Mesothelial cell of epicardium (in vitro differentiated cells): ENCODE results near the gene ARL15. TPM values are rescaled to one million over a fixed set of nuclear protein-coding genes. Genes with fewer than 3 reads are reported as not detected.

Experiments
- DNase-seq, 2 experiments: peaks; one replicate each; pipeline ENCODE4 v3.0.0; 2021; ENCODE audit warnings: low spot score in 2 of 2; ENCODE audit not compliant: unreplicated experiment in 2 of 2
- H3K27ac Mint-ChIP-seq: 2 replicates; pipeline ENCODE4 v1.8.0; 2021; ENCODE audit warnings: mixed read lengths
- H3K27me3 Mint-ChIP-seq: 2 replicates; pipeline ENCODE4 v1.8.0; 2021; ENCODE audit warnings: low read depth, mixed read lengths
- H3K36me3 Mint-ChIP-seq: 2 replicates; pipeline ENCODE4 v1.8.0; 2021; ENCODE audit warnings: mixed read lengths
- H3K4me1 Mint-ChIP-seq: 2 replicates; pipeline ENCODE4 v1.8.0; 2021; ENCODE audit warnings: mixed read lengths
- H3K4me3 Mint-ChIP-seq: 2 replicates; pipeline ENCODE4 v1.8.0; 2021; ENCODE audit warnings: mild to moderate bottlenecking, moderate library complexity, mixed read lengths
- H3K9me3 Mint-ChIP-seq: 2 replicates; pipeline ENCODE4 v1.8.0; 2021; ENCODE audit warnings: mixed read lengths
- CTCF ChIP-seq: fragments of 200-600 bp; sonication (generic); IDR thresholded peaks from one replicate; pipeline ENCODE4 v1.5.0; 2021; ENCODE audit warnings: antibody characterized with exemption; ENCODE audit not compliant: unreplicated experiment
- total RNA-seq: library from RNA; stranded (reverse); gene quantifications from 3 replicates; pipeline ENCODE4 v1.2.1, GENCODE V29; 2021

ARL15 gene
- total RNA-seq, 1 donor from 2014 or later, result 24.8 TPM

GRCh38 chr5:53915120-53915519 is 395.3 kb downstream of the ARL15 start:
- no peaks in the 10 kb centered on the region for H3K36me3 Mint-ChIP-seq
- no peak for DNase-seq
- H3K9me3 Mint-ChIP-seq, result peaks cover 2% of the 10 kb centered on the region
- no peak overlapping the region for H3K4me3 Mint-ChIP-seq
- TF ChIP-seq CTCF, result no peak
- no peaks in the 10 kb centered on the region for H3K27me3 Mint-ChIP-seq
- no peak overlapping the region for H3K27ac Mint-ChIP-seq
- peaks cover 14% of the 10 kb centered on the region for H3K4me1 Mint-ChIP-seq

GRCh38 chr5:53913941-53914340 is 396.4 kb downstream of the ARL15 start:
- TF ChIP-seq CTCF, result no peak
- peaks cover 3% of the 10 kb centered on the region for H3K9me3 Mint-ChIP-seq
- H3K36me3 Mint-ChIP-seq, result no peaks in the 10 kb centered on the region
- H3K4me3 Mint-ChIP-seq, result no peak overlapping the region
- no peak overlapping the region for H3K27ac Mint-ChIP-seq
- H3K4me1 Mint-ChIP-seq, result peaks cover 14% of the 10 kb centered on the region
- no peak for DNase-seq
- H3K27me3 Mint-ChIP-seq, result no peaks in the 10 kb centered on the region

GRCh38 chr5:53908757-53909156 is 401.6 kb downstream of the ARL15 start:
- H3K27ac Mint-ChIP-seq, result no peak overlapping the region
- no peaks in the 10 kb centered on the region for H3K4me1 Mint-ChIP-seq
- DNase-seq, result no peak
- no peaks in the 10 kb centered on the region for H3K27me3 Mint-ChIP-seq
- TF ChIP-seq CTCF, result no peak
- no peaks in the 10 kb centered on the region for H3K36me3 Mint-ChIP-seq
- peaks cover 3% of the 10 kb centered on the region for H3K9me3 Mint-ChIP-seq
- no peak overlapping the region for H3K4me3 Mint-ChIP-seq

GRCh38 chr5:53907827-53908226 is 402.5 kb downstream of the ARL15 start:
- Mint-ChIP-seq H3K4me1 (no peaks in the 10 kb centered on the region), H3K9me3 (peaks cover 3% of the 10 kb centered on the region), H3K36me3 (no peaks in the 10 kb centered on the region), H3K27ac (no peak overlapping the region), H3K4me3 (no peak overlapping the region), H3K27me3 (no peaks in the 10 kb centered on the region)
- no peak for DNase-seq
- TF ChIP-seq CTCF, result no peak

- no peaks in the 10 kb centered on the region for H3K27me3 Mint-ChIP-seq
- no peak overlapping the region for H3K27ac Mint-ChIP-seq
- H3K4me3 Mint-ChIP-seq, result no peak overlapping the region
- H3K36me3 Mint-ChIP-seq, result no peaks in the 10 kb centered on the region
- H3K4me1 Mint-ChIP-seq, result no peaks in the 10 kb centered on the region
- DNase-seq, result no peak
- peaks cover 3% of the 10 kb centered on the region for H3K9me3 Mint-ChIP-seq
- no peak for TF ChIP-seq CTCF
Measured at GRCh38 chr5:53906736-53907135, 403.6 kb downstream of the ARL15 start.

- Mint-ChIP-seq H3K27me3 (no peaks in the 10 kb centered on the region), H3K4me1 (no peaks in the 10 kb centered on the region)
Measured at GRCh38 chr5:53902296-53902907, 408.0 kb downstream of the ARL15 start.

More at GRCh38 chr5:53902296-53902907, 408.0 kb downstream of the ARL15 start:
- Mint-ChIP-seq H3K27ac (no peak overlapping the region), H3K36me3 (no peaks in the 10 kb centered on the region), H3K9me3 (peaks cover 5% of the 10 kb centered on the region), H3K4me3 (no peak overlapping the region)
- no peak for DNase-seq
- TF ChIP-seq CTCF, result no peak
